ENCODE measurements around the gene CBX5. TPM values are rescaled to one million over a fixed set of nuclear protein-coding genes. Genes with fewer than 3 reads are reported as not detected.
"Not testable (repeated sequence)": the region's sequence is repeated elsewhere in the genome, so short reads cannot be mapped to it uniquely, and the experiment has no call there.

Gene CBX5
- total RNA-seq, 1 donor from 2014 or later: 271 TPM

DNA sequence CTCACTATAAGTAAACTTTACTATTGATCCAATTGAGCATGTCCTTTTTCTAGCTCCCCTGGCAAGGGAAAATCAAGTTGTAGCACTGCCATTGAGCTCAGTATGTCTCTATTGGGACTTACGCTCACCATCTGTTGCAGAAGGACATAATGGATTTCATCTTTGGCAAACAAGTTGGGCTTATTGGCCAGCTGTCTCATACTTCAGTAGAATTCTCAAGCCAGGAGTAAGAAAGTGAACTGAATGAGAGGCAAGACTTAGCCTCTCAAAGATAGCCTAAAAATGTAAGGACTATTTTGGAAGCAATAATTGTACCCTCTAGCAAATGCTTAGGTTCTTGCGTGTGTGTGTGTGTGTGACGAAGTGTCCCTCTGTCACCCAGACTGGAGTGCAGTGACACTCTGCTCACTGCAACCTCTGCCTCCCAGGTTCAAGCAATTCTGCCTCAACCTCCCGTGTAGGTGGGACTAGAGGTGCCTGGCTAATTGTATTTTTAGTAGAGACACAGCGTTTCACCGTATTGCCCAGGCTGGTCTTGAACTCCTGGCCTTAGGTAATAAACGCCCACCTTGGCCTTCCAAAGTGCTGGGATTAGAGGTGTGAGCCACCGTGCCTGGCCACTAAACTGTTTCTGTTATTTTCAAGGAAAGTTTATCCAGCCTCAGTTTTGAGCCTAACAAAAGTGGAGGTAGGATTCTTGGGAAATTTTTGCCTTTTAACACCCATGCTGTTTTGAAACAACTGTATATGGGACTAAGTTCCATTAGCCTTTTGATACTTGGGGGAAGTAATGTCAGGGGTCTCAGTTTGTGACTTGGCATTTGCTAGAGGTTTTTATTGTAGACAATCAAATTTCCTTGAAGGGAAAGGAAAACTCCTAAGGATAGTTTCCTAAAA lies 7.6 kb upstream of the CBX5 start:
- H3K4me3 Mint-ChIP-seq (ENCODE audit: low read depth): no peak overlapping the region
- H3K27me3 Mint-ChIP-seq: no peaks in the 10 kb centered on the region
- H3K27ac Mint-ChIP-seq: peak overlapping the region; percentile 91
- peaks cover 47% of the 10 kb centered on the region for H3K4me1 Mint-ChIP-seq (ENCODE audit: low read depth)
- no peaks in the 10 kb centered on the region for H3K9me3 Mint-ChIP-seq (ENCODE audit: low read depth)
- TF ChIP-seq, protein P1, sequence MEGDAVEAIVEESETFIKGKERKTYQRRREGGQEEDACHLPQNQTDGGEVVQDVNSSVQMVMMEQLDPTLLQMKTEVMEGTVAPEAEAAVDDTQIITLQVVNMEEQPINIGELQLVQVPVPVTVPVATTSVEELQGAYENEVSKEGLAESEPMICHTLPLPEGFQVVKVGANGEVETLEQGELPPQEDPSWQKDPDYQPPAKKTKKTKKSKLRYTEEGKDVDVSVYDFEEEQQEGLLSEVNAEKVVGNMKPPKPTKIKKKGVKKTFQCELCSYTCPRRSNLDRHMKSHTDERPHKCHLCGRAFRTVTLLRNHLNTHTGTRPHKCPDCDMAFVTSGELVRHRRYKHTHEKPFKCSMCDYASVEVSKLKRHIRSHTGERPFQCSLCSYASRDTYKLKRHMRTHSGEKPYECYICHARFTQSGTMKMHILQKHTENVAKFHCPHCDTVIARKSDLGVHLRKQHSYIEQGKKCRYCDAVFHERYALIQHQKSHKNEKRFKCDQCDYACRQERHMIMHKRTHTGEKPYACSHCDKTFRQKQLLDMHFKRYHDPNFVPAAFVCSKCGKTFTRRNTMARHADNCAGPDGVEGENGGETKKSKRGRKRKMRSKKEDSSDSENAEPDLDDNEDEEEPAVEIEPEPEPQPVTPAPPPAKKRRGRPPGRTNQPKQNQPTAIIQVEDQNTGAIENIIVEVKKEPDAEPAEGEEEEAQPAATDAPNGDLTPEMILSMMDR (IDR thresholded peaks at IDR 0.05; ENCODE audit: unreplicated experiment): no peak
- H3K36me3 Mint-ChIP-seq (ENCODE audit: insufficient read depth): peaks cover 43% of the 10 kb centered on the region
- DNase-seq (ENCODE audit: low spot score, unreplicated experiment): no peak

DNA sequence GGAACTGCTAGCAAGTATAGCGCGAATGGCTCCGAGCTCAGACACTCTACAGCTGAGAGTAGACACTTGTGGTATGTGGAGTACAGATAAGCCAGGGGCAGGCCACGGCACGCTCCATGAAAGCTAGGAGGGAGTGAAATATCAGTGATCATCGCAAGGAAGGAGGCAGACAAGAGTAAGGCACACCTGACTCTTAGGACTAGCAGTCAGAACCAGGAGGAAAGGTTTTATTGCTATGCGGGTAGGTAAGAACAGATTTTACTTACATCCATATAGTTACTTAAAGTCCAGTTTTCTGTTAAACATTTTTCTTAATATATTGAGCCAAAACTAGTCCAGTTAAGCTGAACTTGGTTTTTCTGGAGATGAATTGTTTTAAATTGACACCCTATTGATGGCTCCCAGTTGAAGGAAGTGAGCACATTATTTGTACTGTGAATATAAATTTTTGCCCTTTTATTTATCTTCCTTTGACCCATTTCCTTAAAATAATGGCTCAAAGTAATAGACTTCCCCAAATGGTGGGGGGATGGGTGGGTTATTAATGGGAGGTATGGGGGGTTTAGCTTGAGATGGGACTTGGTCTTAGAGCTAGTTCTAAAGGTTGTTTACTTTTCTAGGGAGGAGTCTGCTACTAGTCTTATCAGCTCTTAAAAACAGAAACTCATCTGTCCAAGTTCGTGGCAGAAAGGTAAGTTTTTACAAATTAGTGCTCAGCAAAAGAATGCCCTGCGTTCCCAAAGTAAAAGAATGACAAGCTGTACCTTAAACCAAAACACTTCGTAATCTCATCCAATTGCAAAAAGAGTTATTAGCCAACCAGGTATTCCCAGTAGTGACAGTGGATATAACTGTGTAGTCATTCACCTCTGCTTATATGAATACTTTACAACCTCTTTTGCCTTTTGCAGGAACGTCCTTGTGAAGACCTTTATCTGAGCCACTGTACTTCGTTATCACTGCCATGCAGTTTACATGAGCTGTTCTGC lies 6.4 kb upstream of the CBX5 start:
- TF ChIP-seq, protein P1 (IDR thresholded peaks at IDR 0.05; ENCODE audit: unreplicated experiment): no peak
- no peak overlapping the region for H3K4me3 Mint-ChIP-seq (ENCODE audit: low read depth)
- H3K27me3 Mint-ChIP-seq: no peaks in the 10 kb centered on the region
- no peaks in the 10 kb centered on the region for H3K9me3 Mint-ChIP-seq (ENCODE audit: low read depth)
- H3K27ac Mint-ChIP-seq: peak overlapping the region; percentile 91
- H3K36me3 Mint-ChIP-seq (ENCODE audit: insufficient read depth): peaks cover 51% of the 10 kb centered on the region
- DNase-seq (ENCODE audit: low spot score, unreplicated experiment): no peak
- peaks cover 57% of the 10 kb centered on the region for H3K4me1 Mint-ChIP-seq (ENCODE audit: low read depth)

DNA sequence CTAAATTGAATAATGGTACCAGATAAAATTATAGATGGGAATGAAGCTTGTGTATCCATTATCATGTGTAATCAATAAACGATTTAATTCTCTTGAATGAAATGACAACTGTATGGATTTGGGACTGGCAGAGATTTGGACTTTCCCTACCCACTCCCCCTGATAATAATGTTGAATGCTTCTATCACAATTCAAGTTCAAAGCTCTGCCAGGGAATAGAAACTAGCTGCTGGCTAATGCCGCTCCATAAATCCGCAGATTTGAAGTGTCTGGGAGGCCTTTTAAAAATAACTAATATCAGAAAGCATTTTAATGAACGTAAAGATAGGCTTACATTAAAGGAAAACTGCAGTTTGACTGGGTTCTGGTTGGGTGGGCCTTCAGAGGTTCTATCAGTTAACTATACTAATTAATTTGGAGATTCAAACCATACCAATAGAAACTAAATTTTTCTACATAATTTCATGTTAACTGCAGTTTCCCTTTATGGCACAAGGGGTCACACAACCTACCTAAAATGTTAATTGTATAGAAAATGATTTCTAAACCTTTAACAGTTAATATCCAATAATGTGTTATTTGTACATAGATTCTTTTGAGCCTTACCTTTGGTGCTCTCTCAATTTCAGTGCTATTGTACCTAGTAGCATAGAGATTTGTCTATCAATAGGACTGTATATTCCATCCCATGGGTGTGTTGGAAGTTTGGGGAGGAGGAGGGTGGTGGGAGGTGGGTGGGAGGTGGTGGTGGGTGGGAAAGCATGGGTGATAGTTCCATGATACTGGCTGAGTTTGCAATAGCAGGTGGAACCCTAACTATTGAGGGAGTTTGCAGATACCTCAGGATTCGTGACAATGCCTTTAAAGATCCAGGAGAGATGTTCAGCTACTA lies 5.5 kb upstream of the CBX5 start:
- Mint-ChIP-seq H3K36me3 (ENCODE audit: insufficient read depth) (peaks cover 50% of the 10 kb centered on the region), H3K9me3 (ENCODE audit: low read depth) (no peaks in the 10 kb centered on the region), H3K27me3 (no peaks in the 10 kb centered on the region), H3K4me1 (ENCODE audit: low read depth) (peaks cover 57% of the 10 kb centered on the region), H3K4me3 (ENCODE audit: low read depth) (no peak overlapping the region), H3K27ac (peak overlapping the region; percentile 91)
- TF ChIP-seq, protein P1 (IDR thresholded peaks at IDR 0.05; ENCODE audit: unreplicated experiment): peak; percentile 58
- DNase-seq (ENCODE audit: low spot score, unreplicated experiment): no peak

DNA sequence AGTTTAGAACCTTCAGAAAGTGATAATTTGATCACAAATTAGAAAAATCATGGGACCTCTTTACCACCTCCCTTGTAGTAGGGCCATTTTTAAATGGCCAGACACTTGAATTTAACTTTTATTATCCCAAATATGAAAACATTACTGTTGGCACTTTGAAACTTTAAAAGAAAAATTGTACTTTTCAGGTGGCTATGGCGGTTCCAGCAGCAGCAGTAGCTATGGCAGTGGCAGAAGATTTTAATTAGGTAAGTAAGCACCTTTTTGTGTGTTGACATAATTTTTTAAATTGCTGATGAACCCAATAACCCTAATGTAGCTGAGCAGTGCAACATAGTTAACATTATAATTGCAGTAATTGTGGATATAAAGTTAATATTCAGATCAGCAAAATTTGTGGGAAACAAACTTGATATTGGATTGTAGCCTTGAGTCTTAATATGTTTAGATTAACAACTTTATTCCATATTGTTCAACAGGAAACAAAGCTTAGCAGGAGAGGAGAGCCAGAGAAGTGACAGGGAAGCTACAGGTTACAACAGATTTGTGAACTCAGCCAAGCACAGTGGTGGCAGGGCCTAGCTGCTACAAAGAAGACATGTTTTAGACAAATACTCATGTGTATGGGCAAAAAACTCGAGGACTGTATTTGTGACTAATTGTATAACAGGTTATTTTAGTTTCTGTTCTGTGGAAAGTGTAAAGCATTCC lies 4.3 kb upstream of the CBX5 start:
- peak overlapping the region; percentile 92 for H3K27ac Mint-ChIP-seq
- H3K9me3 Mint-ChIP-seq (ENCODE audit: low read depth); DNase-seq (ENCODE audit: low spot score, unreplicated experiment); H3K4me3 Mint-ChIP-seq (ENCODE audit: low read depth); H3K27me3 Mint-ChIP-seq: not testable (repeated sequence)
- H3K4me1 Mint-ChIP-seq (ENCODE audit: low read depth): peaks cover 57% of the 10 kb centered on the region
- peaks cover 49% of the 10 kb centered on the region for H3K36me3 Mint-ChIP-seq (ENCODE audit: insufficient read depth)
